GM19324 (cell line): ENCODE data around the gene SYTL2.
"Not testable (repeated sequence)": the region's sequence is repeated elsewhere in the genome, so short reads cannot be mapped to it uniquely, and the experiment has no call there.

Source experiments
- ATAC-seq: cut with Tn5 transposase; IDR thresholded peaks from one replicate; pipeline ENCODE4 v1.9.1; 2021; ENCODE audit warnings: mild to moderate bottlenecking, moderate library complexity; ENCODE audit not compliant: unreplicated experiment, low FRiP score

Gene SYTL2

GRCh38 chr11:85810871-85811611 is at the start of gene SYTL2:
Gene SYTL2 (minus strand): TSS chr11:85811141. CDS start chr11:85757725, 53,416 bp downstream.
- ATAC-seq: peak; percentile 91

- not testable (repeated sequence) for ATAC-seq
Measured at GRCh38 chr11:85859541-85859940, 48.6 kb upstream of the SYTL2 start.

GRCh38 chr11:85857098-85857497 is 46.2 kb upstream of the SYTL2 start:
- ATAC-seq: no peak

- no peak for ATAC-seq
Measured at GRCh38 chr11:85855341-85855656, 44.4 kb upstream of the SYTL2 start, which contains the start of gene CCDC83. Gene CCDC83 (plus strand): TSS chr11:85855383. CDS start chr11:85865124, 9,741 bp downstream.

- peak; percentile 100 for ATAC-seq
Measured at GRCh38 chr11:85854557-85855340, 43.8 kb upstream of the SYTL2 start.

GRCh38 chr11:85854212-85854556 is 43.2 kb upstream of the SYTL2 start:
- ATAC-seq: no peak

GRCh38 chr11:85853541-85853940 is 42.6 kb upstream of the SYTL2 start:
- not testable (repeated sequence) for ATAC-seq

GRCh38 chr11:85852754-85853153 is 41.8 kb upstream of the SYTL2 start:
- ATAC-seq: not testable (repeated sequence)

- ATAC-seq: no peak
Measured at GRCh38 chr11:85848556-85848955, 37.6 kb upstream of the SYTL2 start.

- ATAC-seq: no peak
Measured at GRCh38 chr11:85848006-85848405, 37.1 kb upstream of the SYTL2 start.

GRCh38 chr11:85847436-85847835 is 36.5 kb upstream of the SYTL2 start:
- no peak for ATAC-seq

GRCh38 chr11:85845124-85845631 is 34.2 kb upstream of the SYTL2 start:
- no peak for ATAC-seq

GRCh38 chr11:85844439-85845123 is 33.6 kb upstream of the SYTL2 start:
- no peak for ATAC-seq

GRCh38 chr11:85843929-85844328 is 33.0 kb upstream of the SYTL2 start:
- no peak for ATAC-seq

GRCh38 chr11:85840932-85841331 is 30.0 kb upstream of the SYTL2 start:
- not testable (repeated sequence) for ATAC-seq

GRCh38 chr11:85835729-85836128 is 24.8 kb upstream of the SYTL2 start:
- no peak for ATAC-seq

- ATAC-seq: no peak
Measured at GRCh38 chr11:85835263-85835662, 24.3 kb upstream of the SYTL2 start.

- no peak for ATAC-seq
Measured at GRCh38 chr11:85831050-85831449, 20.1 kb upstream of the SYTL2 start.

- no peak for ATAC-seq
Measured at GRCh38 chr11:85829172-85829571, 18.2 kb upstream of the SYTL2 start.

GRCh38 chr11:85828640-85828978 is 17.7 kb upstream of the SYTL2 start:
- no peak for ATAC-seq
